Cerebellar nuclear complex (tissue), 1 donor: ENCODE data around the gene IRAK3.
"Not testable (repeated sequence)": the region's sequence is repeated elsewhere in the genome, so short reads cannot be mapped to it uniquely, and the experiment has no call there.

Source experiments
- DNase-seq, 2 experiments: peaks; one replicate each; lab custom pipeline; 2025; lab: John Stamatoyannopoulos, UW

IRAK3 gene

DNA sequence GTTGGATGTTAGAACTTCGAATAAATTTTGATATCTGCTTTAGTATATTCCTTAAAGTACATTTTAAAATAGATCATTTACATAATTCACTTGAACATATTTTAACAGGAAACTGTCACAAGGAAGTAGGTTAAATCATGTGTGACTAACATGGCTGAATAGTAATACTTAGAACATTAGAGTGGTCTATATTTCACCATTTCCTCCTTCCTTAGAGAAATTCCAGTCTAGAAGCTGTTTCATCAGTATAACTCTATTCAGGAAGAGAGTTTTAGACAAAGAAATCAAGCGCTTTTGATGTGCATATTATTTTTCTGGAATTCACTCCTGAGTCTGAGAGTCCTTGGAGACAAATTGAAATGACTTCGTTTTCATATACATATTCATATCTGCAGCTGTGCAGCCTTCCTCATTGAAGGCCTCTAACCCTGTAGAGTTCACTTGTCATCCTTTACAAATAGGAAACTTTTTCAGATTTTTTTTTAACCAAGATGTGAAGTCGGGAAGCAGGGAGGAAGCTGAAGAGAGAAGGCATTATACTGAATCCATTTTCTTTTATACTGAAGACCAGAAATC lies 28.4 kb downstream of the IRAK3 start:
- no peak for DNase-seq

GRCh38 chr12:66228462-66228861 lies 39.4 kb downstream of the IRAK3 start:
- no peak for DNase-seq

DNA sequence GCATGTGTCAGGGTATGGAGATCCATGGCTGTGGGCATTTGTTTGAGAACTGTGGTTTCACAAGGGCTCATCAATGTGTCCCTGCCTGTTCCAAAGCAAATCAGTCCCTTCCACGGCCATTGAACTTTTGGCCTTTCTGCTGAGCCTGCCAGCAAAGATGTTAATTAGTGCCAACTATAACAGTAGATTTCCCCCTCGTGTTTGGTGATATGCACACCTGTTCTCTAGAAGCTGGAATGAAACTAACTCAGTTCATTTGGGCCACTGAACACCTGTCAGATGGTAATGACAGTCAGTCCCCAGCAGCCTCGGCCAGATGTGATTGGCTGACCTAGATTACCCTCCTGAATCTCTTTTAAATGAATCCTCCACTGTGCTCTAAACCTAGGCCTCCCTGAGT lies 43.2 kb downstream of the IRAK3 start:
- no peak for DNase-seq

DNA sequence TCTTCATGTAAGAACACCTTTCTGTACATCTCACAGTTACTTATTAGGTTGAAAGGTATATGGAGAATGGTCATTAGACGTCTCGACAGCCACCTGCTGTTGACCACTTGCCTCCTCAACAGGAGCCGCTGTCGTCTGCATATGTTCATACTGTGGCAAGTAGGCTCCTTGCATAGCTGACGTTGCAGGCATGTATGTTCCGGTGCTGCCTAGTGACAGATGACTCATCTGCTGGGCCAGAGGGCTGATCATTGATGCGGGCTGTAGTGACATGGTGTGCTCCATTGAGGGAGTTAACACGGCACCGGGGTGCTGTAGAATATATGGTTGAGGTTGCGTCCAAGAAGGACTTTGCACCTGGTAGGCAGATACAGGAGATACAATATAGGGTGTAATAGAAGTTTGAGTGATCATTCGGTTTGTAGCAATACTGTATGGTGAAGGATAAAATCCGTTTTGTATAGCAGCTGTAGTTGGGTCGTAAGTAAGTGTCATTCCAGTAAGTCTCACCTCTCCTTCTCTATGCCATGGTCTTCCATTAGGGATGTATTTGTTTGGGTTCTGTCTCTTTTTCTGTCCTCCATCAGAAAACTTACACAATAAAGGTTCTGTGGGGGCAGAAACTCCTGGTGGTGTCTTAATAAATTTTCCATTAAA lies 45.2 kb downstream of the IRAK3 start:
- DNase-seq, result not testable (repeated sequence)

GRCh38 chr12:66234773-66235625 lies 46.0 kb downstream of the IRAK3 start:
- not testable (repeated sequence) for DNase-seq

DNA sequence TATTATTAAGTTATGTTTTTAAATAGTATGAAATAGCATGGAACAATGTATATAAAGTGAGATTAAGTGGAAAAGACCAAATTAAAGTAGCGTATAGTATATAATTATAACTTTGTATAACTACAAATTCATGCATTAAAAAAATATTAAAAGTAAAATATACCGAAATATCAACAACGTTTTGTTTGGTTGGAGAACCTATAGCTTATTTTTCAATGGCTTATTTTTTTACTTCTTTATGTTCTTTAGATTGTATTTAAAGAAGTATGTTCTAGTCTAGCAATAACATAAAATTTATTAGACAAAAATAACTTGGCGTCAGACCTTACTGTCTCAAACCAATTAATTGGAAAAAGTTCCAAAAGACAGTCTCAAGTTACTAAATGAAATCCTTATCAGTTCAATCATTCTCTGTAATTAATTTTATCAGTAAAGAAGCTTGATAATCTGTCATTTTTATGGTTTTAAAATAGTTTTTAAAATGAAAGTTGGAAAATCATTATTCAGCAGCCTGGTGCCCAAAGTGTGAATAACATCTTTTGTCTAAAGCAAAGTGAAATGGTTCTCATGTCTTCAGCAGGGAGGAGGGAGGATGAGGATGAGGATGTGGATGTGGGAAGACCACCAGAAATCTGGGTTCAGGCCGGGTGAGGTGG lies 46.7 kb downstream of the IRAK3 start:
- no peak for DNase-seq

GRCh38 chr12:66236282-66236675 lies 47.3 kb downstream of the IRAK3 start:
- DNase-seq, result not testable (repeated sequence)

- no peak for DNase-seq
Observed at GRCh38 chr12:66236969-66237368, 48.0 kb downstream of the IRAK3 start.

DNA sequence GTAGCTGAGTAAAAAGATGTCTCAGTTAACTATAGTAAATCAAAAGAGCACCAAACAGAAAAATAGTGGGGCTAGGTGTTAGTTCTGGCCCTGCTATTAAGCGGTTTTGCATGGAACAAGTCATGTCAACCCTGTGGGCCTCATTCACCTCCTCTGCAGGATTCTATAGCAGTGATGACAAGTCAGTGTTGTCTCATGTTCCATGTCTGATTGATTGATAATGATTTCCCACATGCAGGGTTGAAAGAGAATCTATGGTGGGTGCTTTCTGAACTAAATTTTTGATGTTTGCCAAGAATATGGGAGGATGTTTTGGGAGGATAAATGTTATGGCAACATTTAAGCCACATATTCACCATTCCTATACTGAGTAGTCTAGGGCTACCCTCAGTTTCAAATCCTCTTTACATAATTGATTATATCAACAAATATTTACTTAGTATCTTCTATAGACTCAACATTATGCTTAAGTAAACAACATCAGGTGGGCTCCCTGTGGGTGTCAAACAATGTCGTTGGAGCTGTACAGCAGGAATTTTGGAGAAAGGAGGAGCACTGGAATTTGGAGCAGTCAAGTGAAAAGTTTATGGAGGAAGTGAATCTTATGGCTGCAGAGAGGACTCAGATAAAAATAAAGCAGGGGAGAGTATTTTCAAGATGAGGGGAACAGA lies 48.6 kb downstream of the IRAK3 start:
- no peak for DNase-seq

- DNase-seq, result no peak
Observed at GRCh38 chr12:66239295-66239694, 50.3 kb downstream of the IRAK3 start.

GRCh38 chr12:66240096-66240820 lies 51.2 kb downstream of the IRAK3 start:
- no peak for DNase-seq

DNA sequence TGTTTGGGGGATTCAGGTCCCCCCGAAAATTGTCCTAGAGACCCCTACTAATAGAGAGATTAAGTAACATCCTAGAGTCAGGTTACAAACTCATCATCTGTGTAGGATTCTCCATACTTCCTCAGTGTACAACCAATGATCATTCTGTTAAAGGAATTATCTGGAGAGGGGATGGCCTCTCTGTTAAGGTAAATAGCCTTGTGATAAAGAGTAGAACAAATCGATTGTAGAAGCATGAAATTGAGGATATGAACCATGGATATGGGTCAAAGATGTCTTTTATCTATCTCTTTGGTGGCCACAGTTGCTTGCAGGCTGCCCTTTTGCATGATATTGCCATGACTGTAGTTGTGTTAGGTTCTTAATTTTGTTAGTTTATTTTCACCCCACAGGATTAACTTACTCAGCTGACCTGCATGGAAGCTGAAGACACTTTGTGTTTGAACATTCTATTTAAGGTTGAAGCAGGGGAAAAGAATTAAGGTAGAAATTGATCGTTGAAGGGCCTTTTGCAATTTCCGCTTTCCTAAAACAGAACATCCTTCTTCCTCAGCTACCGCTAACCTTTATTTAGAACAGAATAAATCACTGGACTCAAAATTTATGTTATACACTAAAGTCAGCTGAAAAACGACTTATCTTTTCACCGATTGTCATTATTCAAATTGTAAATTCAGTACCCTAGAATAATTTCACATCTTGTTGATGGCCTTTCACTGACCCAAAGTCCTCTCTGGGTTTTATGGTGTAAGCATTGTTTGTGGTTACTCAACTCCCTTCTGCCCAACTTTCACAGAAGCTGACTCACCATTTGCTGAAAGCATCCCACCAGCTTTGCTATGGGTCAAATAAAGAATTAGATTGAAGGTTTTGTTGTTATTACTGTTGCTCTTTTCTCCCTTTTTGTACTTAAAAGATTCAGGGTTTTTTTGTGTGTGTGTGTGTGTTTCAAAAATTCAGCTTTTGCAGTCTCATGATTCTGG lies 52.3 kb downstream of the IRAK3 start:
- no peak for DNase-seq

DNA sequence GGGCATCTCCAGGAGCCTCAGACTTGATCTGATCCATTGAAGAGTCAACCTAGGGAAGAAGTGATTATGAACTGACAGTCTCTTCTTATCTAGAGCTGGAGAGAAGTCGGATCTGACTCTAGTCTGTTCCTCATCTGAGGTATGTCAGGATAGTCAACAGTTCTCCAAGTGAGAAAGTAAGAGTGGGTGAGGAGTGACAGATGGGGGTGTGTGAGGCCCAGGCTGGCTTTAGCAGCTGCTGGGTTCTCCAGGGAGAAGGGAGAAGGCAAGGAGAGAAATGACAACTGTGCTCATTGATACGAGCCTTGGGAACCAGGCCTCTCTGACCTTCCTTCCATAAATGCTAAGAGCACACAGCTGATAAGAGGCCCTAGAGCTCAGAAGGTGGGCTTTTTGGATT lies 53.3 kb downstream of the IRAK3 start:
- DNase-seq, result no peak

DNA sequence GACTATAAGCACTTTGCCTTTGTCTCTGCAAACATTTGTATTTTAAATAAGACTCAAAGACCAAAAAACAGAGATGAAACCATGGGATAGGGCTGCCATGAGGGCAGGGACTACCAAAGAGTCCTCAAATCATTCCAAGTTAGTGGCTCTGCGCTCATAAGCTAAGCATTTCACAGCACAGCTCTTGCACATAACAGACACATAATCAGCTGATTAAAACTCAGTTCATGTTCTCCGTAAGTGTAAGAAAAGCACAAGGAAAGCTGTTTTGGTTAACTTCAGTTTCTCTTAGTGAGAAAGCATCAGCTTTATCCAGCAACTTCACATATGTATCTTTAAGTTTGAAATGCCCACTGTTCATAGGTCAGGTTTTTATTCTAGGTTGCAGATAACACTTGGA lies 54.9 kb downstream of the IRAK3 start:
- DNase-seq, result no peak

- DNase-seq, result no peak
Observed at GRCh38 chr12:66244446-66244845, 55.4 kb downstream of the IRAK3 start.

- no peak for DNase-seq
Observed at GRCh38 chr12:66247741-66248140, 58.7 kb downstream of the IRAK3 start.

- DNase-seq, result no peak
Observed at GRCh38 chr12:66251049-66251448, 62.0 kb downstream of the IRAK3 start.

- DNase-seq, result no peak
Observed at GRCh38 chr12:66252771-66253170, 63.8 kb downstream of the IRAK3 start.

- DNase-seq, result no peak
Observed at GRCh38 chr12:66255737-66256136, 66.7 kb downstream of the IRAK3 start.

GRCh38 chr12:66258011-66258410 lies 69.0 kb downstream of the IRAK3 start:
- DNase-seq, result no peak
